ENCODE measurements around the gene CDK5RAP2. TPM values are rescaled to one million over a fixed set of nuclear protein-coding genes. Genes with fewer than 3 reads are reported as not detected.

CDK5RAP2 gene
- total RNA-seq, 6 experiments from 2014 or later: 25.9 to 61.6 (median 34.7) TPM

DNA sequence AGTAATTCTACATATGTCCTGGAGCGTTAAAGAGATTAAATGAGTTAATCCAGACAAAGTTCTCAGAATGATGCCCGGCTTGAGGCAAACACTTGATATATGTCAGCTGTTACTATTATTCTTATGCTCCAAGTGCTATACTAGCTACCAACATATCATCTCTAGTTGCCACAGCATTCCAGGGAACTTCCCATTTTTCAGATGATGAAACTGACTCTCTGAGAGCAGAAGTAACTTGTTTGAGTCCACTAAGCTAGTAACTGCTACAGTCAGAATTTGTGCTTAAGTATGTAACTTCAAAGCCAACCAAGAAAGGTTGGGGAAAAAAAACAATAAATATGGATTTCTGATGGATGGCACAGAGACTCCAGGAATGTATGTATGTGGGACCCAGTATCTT is 98.1 kb downstream of the CDK5RAP2 start:
- Histone ChIP-seq H3K9me3 (no peaks in the 10 kb centered on the region), H3K4me1 (peaks cover 0 to 40% (median 2%) of the 10 kb centered on the region in 4 donors), H3K27ac (no peak overlapping the region), H3K27me3 (no peaks in the 10 kb centered on the region), H3K36me3 (no peaks in the 10 kb centered on the region), H3K4me3 (no peak overlapping the region)
- 86% methylated on average over 2 of the region's 2 CpGs for WGBS (ENCODE audit: insufficient coverage, low coverage, low lambda C conversion rate, missing lambda C conversion rate)
- intact Hi-C loops (cut with DNase I): no loop called here
- ATAC-seq (no peak), DNase-seq (no peak)
- TF ChIP-seq POLR2A (IDR thresholded peaks at IDR 0.05): no peak
- TF ChIP-seq, protein P1, sequence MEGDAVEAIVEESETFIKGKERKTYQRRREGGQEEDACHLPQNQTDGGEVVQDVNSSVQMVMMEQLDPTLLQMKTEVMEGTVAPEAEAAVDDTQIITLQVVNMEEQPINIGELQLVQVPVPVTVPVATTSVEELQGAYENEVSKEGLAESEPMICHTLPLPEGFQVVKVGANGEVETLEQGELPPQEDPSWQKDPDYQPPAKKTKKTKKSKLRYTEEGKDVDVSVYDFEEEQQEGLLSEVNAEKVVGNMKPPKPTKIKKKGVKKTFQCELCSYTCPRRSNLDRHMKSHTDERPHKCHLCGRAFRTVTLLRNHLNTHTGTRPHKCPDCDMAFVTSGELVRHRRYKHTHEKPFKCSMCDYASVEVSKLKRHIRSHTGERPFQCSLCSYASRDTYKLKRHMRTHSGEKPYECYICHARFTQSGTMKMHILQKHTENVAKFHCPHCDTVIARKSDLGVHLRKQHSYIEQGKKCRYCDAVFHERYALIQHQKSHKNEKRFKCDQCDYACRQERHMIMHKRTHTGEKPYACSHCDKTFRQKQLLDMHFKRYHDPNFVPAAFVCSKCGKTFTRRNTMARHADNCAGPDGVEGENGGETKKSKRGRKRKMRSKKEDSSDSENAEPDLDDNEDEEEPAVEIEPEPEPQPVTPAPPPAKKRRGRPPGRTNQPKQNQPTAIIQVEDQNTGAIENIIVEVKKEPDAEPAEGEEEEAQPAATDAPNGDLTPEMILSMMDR (IDR thresholded peaks at IDR 0.05): no peak

- peaks cover 0 to 34% (median 2%) of the 10 kb centered on the region in 4 donors for H3K4me1 ChIP-seq
- DNase-seq (no peak), ATAC-seq (peak in 1 of 4 donors; percentile 5)
- no peaks in the 10 kb centered on the region for H3K9me3 ChIP-seq
- no peaks in the 10 kb centered on the region for H3K27me3 ChIP-seq
- no peak for TF ChIP-seq POLR2A (IDR thresholded peaks at IDR 0.05)
- TF ChIP-seq, protein P1 (IDR thresholded peaks at IDR 0.05): no peak
- no peak overlapping the region for H3K4me3 ChIP-seq
- no peaks in the 10 kb centered on the region for H3K36me3 ChIP-seq
- 63% methylated on average over 1 of the region's 1 CpG for WGBS (ENCODE audit: insufficient coverage, low coverage, low lambda C conversion rate, missing lambda C conversion rate)
- H3K27ac ChIP-seq: no peak overlapping the region
- intact Hi-C loops (cut with DNase I): no loop called here
These were observed 98.7 kb downstream of the CDK5RAP2 start for GRCh38 chr9:120481248-120481647.

- intact Hi-C loops (cut with DNase I): no loop called here
- no peak for DNase-seq
- Histone ChIP-seq H3K9me3 (no peaks in the 10 kb centered on the region), H3K27ac (no peak overlapping the region), H3K4me3 (no peak overlapping the region), H3K27me3 (no peaks in the 10 kb centered on the region), H3K36me3 (no peaks in the 10 kb centered on the region), H3K4me1 (peaks cover 0 to 29% (median 2%) of the 10 kb centered on the region in 4 donors)
- peak in 1 of 4 donors; percentile 4 for ATAC-seq
- WGBS (ENCODE audit: insufficient coverage, low coverage, low lambda C conversion rate, missing lambda C conversion rate): no CpG with 5 or more reads among the region's 1 CpG
- TF ChIP-seq POLR2A (IDR thresholded peaks at IDR 0.05): no peak
These were observed 99.3 kb downstream of the CDK5RAP2 start for GRCh38 chr9:120480707-120481106.

DNA sequence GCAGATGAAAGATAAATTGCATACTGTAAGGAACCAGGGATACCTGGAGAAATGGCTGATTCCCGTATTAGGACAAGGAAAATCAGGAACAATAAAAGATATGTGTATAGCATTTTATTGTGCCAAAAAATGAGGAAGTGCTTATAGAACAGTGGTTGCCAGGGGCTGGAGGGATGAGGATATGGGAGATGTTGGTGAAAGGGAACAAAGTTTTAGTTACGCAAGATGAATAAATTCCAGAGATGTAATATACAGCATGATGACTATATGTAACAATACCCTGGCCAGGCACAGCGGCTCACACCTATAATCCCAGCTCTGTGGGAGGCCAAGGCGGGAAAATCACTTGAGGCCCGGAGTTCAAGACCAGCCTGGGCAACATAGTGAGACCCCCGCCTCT is 101.8 kb downstream of the CDK5RAP2 start:
- ATAC-seq: peak in 3 of 4 donors; percentile 2 to 20 (median 11)
- DNase-seq: no peak
- Histone ChIP-seq H3K27ac (peak overlapping the region in 1 of 3 donors; percentile 11), H3K9me3 (no peaks in the 10 kb centered on the region), H3K4me1 (peaks cover 0 to 26% (median 2%) of the 10 kb centered on the region in 4 donors), H3K27me3 (no peaks in the 10 kb centered on the region), H3K4me3 (no peak overlapping the region), H3K36me3 (peaks cover 0 to 6% (median 0%) of the 10 kb centered on the region in 4 donors)
- intact Hi-C loops (cut with DNase I): no loop called here
- WGBS (ENCODE audit: insufficient coverage, low coverage, low lambda C conversion rate, missing lambda C conversion rate): 82% methylated on average over 6 of the region's 6 CpGs
- TF ChIP-seq, protein P1 (IDR thresholded peaks at IDR 0.05): no peak
- TF ChIP-seq POLR2A (IDR thresholded peaks at IDR 0.05): no peak

DNA sequence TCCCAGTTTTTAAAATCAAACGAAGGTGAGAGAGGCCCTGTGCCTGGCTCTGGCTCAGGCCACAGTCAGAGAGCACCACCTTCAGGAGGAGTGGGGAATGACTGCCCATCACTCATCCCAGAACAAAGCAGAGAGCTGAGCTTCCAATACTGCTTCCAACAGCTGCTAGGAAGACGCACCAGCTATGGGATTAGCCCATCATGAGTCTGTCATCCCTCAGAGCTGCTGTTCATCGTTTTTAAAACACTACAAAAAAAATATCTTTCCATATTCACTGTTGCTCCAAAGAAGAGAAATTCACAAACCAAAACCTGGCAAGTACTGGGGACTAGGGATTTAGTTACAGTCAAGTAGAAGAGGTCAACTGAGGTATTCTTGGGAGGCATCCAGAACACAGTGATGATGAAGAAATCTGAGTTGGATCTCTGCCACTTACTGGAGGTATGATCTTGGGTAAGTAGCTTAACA is 102.4 kb downstream of the CDK5RAP2 start:
- Histone ChIP-seq H3K27me3 (no peaks in the 10 kb centered on the region), H3K4me3 (no peak overlapping the region), H3K27ac (peak overlapping the region in 1 of 3 donors; percentile 3), H3K4me1 (peaks cover 0 to 26% (median 2%) of the 10 kb centered on the region in 4 donors), H3K9me3 (no peaks in the 10 kb centered on the region), H3K36me3 (peaks cover 0 to 6% (median 0%) of the 10 kb centered on the region in 4 donors)
- intact Hi-C loops (cut with DNase I): no loop called here
- ATAC-seq: peak; percentile 90 to 97 (median 93)
- whole genome bisulfite sequencing (ENCODE audit: insufficient coverage, low coverage, low lambda C conversion rate, missing lambda C conversion rate): 0% methylated on average over 2 of the region's 3 CpGs
- peak; percentile 41 to 69 (median 65) for DNase-seq
- no peak for TF ChIP-seq POLR2A (IDR thresholded peaks at IDR 0.05)
- TF ChIP-seq, protein P1 (IDR thresholded peaks at IDR 0.05): peak; percentile 77 to 97 (median 90)
